Stimulated activated CD4-positive, alpha-beta T cell treated with anti-CD3 and anti-CD28 coated beads, TNF-alpha, amount 100 ng/mL, for 24 hours (primary cell): ENCODE data around the gene CHRNA7.
"Not testable (repeated sequence)": the region's sequence is repeated elsewhere in the genome, so short reads cannot be mapped to it uniquely, and the experiment has no call there.

Experiments used
- DNase-seq, 3 experiments: peaks; one replicate each; pipeline ENCODE4 v3.0.0-alpha.2; 2020; ENCODE audit warnings: low read depth in 3 of 3

The CHRNA7 gene

DNA sequence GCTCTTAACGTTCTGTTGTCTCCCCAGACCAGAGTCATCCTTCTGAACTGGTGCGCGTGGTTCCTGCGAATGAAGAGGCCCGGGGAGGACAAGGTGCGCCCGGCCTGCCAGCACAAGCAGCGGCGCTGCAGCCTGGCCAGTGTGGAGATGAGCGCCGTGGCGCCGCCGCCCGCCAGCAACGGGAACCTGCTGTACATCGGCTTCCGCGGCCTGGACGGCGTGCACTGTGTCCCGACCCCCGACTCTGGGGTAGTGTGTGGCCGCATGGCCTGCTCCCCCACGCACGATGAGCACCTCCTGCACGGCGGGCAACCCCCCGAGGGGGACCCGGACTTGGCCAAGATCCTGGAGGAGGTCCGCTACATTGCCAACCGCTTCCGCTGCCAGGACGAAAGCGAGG is 137.6 kb downstream of the CHRNA7 start:
- not testable (repeated sequence) for DNase-seq

- DNase-seq: not testable (repeated sequence)
Measured at GRCh38 chr15:32180579-32180978, 150.3 kb downstream of the CHRNA7 start.

DNA sequence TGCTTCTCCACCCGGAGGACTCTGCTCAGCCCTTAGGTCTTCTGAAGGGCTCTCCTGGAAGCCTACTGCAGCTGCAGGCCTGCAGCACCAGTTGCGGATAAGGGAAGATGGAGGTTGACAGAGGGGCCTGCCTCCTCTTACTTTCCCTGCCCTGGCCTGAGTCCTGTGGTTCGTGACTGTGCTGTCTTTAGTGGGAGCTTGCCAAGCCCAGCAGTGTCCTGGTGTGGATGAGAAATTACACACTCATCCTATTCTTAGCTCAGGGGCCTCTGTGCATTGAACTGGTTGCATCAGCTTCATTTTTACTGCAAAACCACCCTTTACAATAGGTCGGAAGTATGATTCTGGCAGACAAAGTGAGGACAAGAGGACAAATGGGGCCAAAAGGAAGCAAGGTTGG is 163.5 kb downstream of the CHRNA7 start:
- DNase-seq: not testable (repeated sequence)

GRCh38 chr15:32196206-32196605 is 165.9 kb downstream of the CHRNA7 start:
- not testable (repeated sequence) for DNase-seq

GRCh38 chr15:32198938-32199337 is 168.6 kb downstream of the CHRNA7 start:
- not testable (repeated sequence) for DNase-seq

- not testable (repeated sequence) for DNase-seq
Measured at GRCh38 chr15:32209081-32209480, 178.8 kb downstream of the CHRNA7 start.

- DNase-seq: no peak
Measured at GRCh38 chr15:32218666-32219065, 188.4 kb downstream of the CHRNA7 start.
